ENCODE data around the gene UGT1A7.

DNA sequence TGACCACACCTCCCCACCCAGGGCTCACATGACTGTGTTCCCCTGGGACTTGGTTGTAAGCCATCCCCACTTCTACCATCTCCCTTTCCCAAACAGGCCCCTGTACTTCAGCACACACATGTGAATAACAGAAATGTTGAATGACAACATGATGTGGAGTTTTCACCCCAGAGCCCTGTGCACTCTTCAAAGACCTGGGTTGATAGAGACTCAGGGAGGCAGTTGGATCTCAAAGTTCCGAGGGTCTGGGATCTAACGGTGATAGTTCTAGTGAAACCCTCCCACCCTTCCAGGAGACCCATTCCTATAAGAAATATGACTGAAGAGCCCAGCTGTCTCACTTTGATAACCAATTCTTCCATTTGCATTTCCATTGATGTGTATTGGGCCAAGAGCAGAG, 96.3 kb downstream of the UGT1A7 start, which contains the start of gene MROH2A:
- TF ChIP-seq, protein P1, sequence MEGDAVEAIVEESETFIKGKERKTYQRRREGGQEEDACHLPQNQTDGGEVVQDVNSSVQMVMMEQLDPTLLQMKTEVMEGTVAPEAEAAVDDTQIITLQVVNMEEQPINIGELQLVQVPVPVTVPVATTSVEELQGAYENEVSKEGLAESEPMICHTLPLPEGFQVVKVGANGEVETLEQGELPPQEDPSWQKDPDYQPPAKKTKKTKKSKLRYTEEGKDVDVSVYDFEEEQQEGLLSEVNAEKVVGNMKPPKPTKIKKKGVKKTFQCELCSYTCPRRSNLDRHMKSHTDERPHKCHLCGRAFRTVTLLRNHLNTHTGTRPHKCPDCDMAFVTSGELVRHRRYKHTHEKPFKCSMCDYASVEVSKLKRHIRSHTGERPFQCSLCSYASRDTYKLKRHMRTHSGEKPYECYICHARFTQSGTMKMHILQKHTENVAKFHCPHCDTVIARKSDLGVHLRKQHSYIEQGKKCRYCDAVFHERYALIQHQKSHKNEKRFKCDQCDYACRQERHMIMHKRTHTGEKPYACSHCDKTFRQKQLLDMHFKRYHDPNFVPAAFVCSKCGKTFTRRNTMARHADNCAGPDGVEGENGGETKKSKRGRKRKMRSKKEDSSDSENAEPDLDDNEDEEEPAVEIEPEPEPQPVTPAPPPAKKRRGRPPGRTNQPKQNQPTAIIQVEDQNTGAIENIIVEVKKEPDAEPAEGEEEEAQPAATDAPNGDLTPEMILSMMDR (IDR thresholded peaks at IDR 0.05) = no peak
- no peak for TF ChIP-seq EP300 (IDR thresholded peaks at IDR 0.05)
